ENCODE data around the gene HPCA.

HPCA gene

DNA sequence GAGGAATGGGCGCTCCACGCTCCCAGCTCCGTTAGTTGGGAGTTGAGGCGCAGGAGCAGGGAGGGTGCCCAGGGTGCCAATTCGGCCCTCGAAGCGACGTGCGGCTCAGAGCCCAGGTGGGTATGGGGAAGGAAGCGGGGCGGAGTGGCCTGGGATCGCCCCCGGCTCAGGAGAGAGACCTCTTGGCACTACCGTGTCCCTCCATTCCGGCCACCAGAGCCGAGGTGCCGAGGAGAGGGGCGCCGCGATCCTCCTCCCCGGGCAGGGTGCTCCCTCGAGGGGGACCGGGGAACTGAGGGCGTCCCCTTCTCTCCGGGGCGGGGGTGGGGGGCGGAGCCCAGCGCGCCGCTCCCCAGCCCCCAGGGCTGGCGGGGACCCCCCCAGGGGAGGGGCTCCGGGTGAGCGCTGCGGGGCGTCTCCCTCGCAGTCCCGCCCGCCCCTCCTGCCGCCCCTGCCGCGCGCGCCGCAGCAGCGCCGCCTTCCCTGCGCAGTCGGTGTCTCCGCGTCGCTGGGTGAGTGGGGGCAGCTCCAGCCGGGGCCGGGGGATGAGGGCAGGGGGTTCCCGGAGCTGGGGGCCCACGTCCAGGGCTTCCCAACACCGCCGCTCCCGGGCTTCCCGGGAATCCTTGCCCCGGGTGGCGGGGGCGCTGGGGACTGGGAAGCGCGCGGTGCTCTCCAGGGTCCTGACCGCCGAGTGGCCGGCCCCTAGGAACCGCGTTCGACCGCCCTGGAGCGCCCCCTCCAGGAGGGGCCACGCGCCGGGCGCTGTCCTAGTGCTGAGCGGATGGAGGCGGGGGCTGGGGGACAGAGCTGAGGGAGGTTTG lies at the start of gene HPCA:
TSS of gene HPCA (plus strand) at position 488 of the 824 bp plus-strand sequence. CDS start 2,408 bp downstream, outside the sequence.
- DNase-seq = peak; percentile 56

- DNase-seq = no peak
Measured at GRCh38 chr1:32848354-32849063, 37.8 kb upstream of the HPCA start.

GRCh38 chr1:32855861-32856617 lies 30.3 kb upstream of the HPCA start:
- DNase-seq = no peak

DNA sequence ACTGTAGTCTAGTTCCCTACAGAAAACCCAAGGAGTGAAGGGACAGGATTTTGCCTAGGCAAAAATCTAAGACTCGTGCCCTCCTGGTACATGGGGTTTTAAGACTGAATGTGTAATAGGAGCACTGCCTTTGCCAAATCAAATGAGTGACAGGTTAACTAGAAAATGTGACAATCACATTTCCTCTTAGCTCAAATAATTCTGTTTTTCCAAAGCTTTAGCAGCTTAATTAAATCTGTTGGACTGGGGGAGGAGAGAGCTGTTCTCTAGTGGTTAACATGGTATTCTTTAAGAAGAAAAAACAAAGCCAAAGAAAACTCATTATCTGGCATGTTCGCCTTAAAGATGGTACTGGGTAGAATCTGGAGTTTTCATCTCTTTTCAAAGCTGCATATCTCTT lies 28.2 kb upstream of the HPCA start:
- DNase-seq = no peak

DNA sequence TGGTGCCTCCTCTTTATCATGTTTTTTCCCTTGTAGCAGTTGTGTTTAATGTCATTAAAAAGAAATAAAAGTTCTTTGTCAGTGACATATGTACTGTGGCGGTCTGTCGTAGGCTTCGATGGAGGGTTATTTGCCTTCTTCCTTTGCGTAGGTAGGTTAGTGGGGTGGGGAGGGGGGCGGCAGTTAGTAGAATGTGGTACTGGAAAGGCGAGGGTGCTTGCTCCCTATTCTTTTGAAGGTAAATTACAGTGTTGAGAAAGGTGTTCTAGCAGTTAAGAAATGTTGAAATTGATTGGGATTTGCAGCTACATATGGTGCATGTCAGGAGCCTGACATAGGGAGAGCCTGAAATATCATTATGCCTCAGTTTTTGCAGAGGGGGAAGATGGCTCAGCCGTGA lies 27.5 kb upstream of the HPCA start:
- no peak for DNase-seq

DNA sequence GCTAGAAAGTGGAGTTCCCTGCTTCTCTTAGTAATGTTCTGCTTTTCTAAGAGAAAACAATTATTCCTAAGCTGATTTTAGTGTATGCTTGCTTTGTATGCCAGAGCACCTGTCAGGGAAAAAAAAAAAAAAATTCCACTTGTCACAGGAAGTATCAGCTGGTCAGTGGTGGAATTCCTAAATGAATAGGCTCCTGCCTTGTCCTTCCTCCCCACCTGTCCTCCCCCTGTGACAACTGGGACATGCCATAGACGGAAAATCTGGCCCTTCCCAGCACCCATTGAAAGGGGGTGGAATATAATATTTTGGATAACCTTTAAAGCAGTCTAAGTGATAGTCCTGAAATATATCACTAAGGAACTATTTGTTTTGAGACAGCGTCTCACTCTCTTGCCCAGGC lies 26.4 kb upstream of the HPCA start:
- DNase-seq = no peak

- DNase-seq = no peak
Measured at GRCh38 chr1:32860566-32860965, 25.7 kb upstream of the HPCA start.

DNA sequence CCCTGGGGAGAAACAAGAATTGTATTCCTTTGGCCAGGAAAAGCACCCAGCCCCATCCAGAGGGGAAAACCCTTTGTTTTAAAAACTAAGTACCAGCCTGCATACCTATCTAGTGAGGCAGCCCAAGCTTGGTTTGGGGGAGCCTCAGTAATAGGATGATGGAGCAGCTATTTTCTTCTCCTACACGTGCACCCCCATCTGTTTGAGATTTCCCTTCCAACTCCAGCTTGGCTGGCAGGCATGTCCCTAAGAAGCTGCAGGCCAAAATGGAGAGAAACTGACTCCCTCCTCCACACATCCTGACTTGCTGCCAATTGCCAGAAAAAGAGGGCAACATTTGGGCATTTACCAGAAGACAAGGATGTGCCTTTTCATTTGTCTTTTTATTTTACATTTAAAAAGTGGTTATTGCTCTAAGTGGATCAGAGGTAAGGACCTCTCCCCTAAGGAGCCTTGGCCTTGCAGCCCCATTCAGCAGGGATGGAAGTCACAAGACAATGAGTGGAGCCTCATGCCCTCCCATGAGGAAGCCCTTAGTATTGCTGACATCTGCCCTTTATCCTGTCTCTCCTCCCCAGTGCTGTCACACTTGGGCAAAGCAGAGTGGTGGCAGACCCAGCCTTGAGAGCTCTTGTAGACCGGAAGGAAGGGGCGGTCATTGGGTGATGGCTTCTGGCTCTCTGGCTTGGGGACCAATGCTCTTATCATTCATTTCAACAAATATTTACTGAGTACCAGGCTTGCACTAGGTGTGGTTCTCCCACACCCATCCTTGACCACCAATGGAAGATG lies 24.2 kb upstream of the HPCA start:
- DNase-seq = no peak

- no peak for DNase-seq
Measured at GRCh38 chr1:32863218-32863880, 22.9 kb upstream of the HPCA start.

DNA sequence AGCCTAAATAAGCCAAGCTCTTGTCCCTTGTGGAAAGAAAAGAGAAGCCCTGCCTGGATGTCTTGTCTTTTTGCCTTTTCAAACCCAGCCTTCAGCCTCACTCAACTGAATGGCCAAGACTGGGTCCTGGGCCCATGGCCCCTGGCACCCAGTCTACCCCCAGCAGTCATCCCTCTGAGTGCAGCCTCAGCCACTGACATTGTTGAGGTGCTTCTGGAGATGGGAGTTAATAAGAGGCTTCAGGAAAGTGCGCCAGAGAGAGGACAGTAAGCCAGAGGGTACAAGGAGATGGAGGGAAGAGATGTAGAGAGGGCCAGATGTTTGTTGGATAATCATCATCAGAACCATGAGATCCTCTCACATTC lies 22.4 kb upstream of the HPCA start:
- DNase-seq = no peak

- no peak for DNase-seq
Measured at GRCh38 chr1:32864375-32865019, 21.8 kb upstream of the HPCA start.

- DNase-seq = no peak
Measured at GRCh38 chr1:32865639-32866405, 20.5 kb upstream of the HPCA start.

GRCh38 chr1:32867151-32867550 lies 19.1 kb upstream of the HPCA start:
- DNase-seq = no peak

DNA sequence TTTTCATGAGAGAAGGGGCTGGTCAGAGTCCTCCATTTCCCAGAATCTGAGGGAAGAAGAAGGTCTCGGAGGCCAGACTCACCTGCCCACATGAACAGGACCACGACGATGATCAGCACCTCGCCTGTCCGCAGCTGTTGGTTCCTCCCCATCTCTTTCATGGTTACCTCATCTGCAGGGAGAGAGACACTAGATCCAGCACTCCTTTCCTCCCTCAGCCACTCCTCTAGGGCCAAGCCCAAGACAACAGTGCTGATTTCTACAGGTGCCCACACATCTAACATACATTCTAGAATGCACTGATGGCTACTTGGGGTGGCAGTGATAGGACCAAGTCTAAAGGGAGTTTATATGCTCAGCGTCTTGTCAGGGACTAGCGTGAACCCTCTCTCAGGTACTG lies 18.6 kb upstream of the HPCA start:
- no peak for DNase-seq

- no peak for DNase-seq
Measured at GRCh38 chr1:32868085-32868484, 18.2 kb upstream of the HPCA start.

DNA sequence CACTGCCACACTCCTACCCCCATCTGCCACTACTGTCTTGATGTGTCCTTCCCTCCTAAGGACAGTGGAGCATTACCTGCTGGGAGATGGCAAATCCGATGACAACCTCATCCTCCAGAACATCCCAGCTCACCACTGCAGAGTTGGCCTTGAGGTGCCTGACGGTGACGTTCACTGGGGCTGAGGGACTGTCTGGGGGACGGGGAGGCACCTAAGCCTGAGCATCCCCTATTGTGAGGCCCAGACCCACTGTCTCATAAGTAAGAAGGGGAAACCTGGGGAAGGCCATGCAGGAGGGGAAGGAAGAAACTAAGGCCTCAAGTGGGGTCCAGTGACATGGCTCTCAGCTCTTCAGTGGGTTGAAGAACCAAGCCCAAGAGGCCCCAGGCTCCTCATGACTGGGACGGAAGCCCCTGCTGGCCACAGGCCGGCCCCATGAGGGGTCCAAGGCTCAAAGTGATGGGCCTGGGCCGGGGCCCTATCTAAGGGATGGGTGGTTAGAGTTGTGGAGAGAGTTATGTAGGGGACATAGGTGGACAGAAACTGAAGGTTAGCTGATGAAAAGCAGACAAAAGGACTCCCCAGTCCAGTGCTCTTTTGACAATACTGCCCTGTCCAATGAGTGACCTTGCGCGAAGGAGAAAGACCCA lies 17.4 kb upstream of the HPCA start:
- no peak for DNase-seq

DNA sequence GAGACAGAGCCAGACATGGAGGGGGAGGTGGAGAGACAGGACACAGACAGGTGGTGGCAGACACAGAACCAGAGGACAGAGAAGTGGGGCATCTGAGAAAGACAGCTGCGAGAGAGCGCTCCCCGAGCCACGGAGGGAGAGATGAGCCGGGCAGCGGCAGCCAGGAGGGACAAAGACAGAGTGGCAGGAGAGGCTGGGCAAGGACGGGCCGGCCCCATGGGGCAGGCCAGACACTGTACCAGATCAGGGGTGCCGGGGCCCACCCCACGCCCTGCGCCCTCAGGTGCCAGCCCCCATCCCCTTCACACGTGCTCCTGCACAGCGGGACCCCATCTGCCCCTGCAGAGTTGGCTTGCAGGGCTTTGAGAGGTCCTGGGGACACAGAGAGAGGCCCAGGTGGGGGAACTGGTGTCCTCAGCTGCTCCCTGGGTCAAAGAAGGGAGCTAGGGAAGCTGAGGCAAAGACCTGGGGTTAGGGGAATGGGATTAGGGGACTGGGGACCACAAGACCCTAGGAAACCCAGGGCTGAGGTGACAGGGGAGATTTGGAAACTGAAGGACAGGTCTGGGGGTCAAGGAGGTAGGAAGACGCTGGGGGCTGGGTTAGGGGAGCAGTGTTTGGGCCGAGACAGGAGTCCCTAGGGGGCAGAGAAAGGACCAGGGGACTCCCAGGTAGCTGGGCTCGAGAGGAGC lies 16.2 kb upstream of the HPCA start:
- no peak for DNase-seq

DNA sequence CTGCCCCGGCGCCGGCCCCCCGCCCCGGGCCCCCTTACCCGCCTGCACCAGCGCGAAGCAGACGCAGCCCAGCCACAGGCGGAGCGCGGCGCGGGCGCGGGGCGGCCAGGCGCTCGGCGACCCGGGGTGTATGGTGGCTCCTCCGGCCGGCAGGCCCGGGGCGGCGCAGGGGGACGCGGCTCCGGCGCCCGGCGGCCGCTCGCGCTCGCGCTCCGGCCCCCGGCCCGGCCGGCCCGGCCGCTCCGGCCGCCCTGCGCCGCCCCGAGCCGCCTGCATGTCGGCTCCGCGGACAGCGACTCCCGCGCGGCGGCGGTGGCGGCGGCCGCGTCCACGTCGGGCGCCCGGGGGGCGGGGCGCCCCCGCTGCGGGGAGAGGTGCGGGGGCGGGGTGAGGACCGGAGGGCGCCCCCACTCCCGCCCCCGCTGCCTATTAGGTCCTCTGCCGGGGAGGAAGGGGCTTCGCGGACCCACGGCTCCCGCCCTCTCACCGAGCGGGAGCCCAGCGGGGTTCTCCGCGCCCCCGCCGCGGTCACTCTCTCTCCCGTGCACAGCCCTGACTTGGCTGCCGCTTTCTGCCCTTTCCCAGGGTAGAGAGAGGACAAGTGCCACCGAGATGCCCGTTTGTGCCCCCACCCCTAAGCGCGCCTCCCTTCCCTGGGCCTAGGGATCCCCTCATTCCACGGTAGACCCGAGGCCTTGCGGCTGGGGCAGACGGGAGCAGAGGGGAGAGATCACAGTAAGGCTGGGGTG lies 15.5 kb upstream of the HPCA start, which contains the start of gene FNDC5:
TSS of gene FNDC5 (minus strand) at position 298 of the 749 bp plus-strand sequence.
- DNase-seq = no peak
